ENCODE results near the gene RPL7A. TPM values are rescaled to one million over a fixed set of nuclear protein-coding genes. Genes with fewer than 3 reads are reported as not detected.
A peak's percentile ranks its signal among the peaks of the same experiment; 100 is the strongest.

The RPL7A gene
- total and polyA plus RNA-seq, 2 of the 13 experiments (the other 11 are each of a cell fraction or from before 2014, with no cell fraction given) = 2,401 to 2,938 TPM

GRCh38 chr9:133335924-133336811 is 11.8 kb upstream of the RPL7A start, which contains the start of gene SURF6 (continued):
- TF ChIP-seq ZNF800 (CRISPR knock-in tag; IDR thresholded peaks at IDR 0.05) (peak; percentile 70; the same call in 1 of the 2 replicates), SMARCE1 (IDR thresholded peaks at IDR 0.05; ENCODE audit: borderline replicate concordance) (no peak), ZFYVE20 (CRISPR knock-in tag; IDR thresholded peaks at IDR 0.05; ENCODE audit: borderline replicate concordance, low read depth) (0 out of 2 replicates have a peak, but pooled peaks have one; percentile 72), FOXM1 (CRISPR knock-in tag; IDR thresholded peaks at IDR 0.05) (no peak), ZNF580 (CRISPR knock-in tag; IDR thresholded peaks at IDR 0.05; ENCODE audit: borderline replicate concordance, low read depth) (peak; percentile 96), ZNF747 (CRISPR knock-in tag; IDR thresholded peaks at IDR 0.05; ENCODE audit: borderline replicate concordance) (peak; percentile 97), ETV5 (CRISPR knock-in tag; IDR thresholded peaks at IDR 0.05; ENCODE audit: borderline replicate concordance) (peak; percentile 99), REPIN1 (CRISPR knock-in tag; IDR thresholded peaks at IDR 0.05; ENCODE audit: borderline replicate concordance, low read depth) (peak; percentile 96), SNAI1 (CRISPR knock-in tag; IDR thresholded peaks at IDR 0.05; ENCODE audit: borderline replicate concordance) (0 out of 2 replicates have a peak, but pooled peaks have one; percentile 85), ZNF660 (CRISPR knock-in tag; IDR thresholded peaks at IDR 0.05; ENCODE audit: borderline replicate concordance, low read depth) (no peak), SRSF1 (optimal IDR thresholded peaks at IDR 0.05; ENCODE audit: low read depth, low read length) (no peak), ZNF616 (CRISPR knock-in tag; IDR thresholded peaks at IDR 0.05; ENCODE audit: low read depth) (peak; percentile 86), RELA (CRISPR knock-in tag; IDR thresholded peaks at IDR 0.05) (peak; percentile 88; the same call in 1 of the 2 replicates), ISL2 (CRISPR knock-in tag; IDR thresholded peaks at IDR 0.05) (peak; percentile 79), ZNF333 (CRISPR knock-in tag; IDR thresholded peaks at IDR 0.05; ENCODE audit: borderline replicate concordance) (peak; percentile 67; the same call in 1 of the 2 replicates), HOXA3 (CRISPR knock-in tag; IDR thresholded peaks at IDR 0.05) (peak; percentile 98), ZNF30 (CRISPR knock-in tag; IDR thresholded peaks at IDR 0.05) (no peak), ERF (CRISPR knock-in tag; IDR thresholded peaks at IDR 0.05) (peak; percentile 96), EHMT2 (IDR thresholded peaks at IDR 0.05; ENCODE audit: borderline replicate concordance, low read depth, low read length) (no peak), ZNF431 (CRISPR knock-in tag; IDR thresholded peaks at IDR 0.05; ENCODE audit: borderline replicate concordance, low read depth) (peak; percentile 30; the same call in 1 of the 2 replicates), CENPX (CRISPR knock-in tag; IDR thresholded peaks at IDR 0.05) (no peak), TAF15 (IDR thresholded peaks at IDR 0.05; ENCODE audit: low read depth, low read length, poor library complexity, severe bottlenecking) (peak; percentile 69), FOXP4 (CRISPR knock-in tag; IDR thresholded peaks at IDR 0.05) (peak; percentile 78), EED (CRISPR knock-in tag; IDR thresholded peaks at IDR 0.05) (no peak; the same call in 1 of the 2 replicates), FLYWCH1 (CRISPR knock-in tag; IDR thresholded peaks at IDR 0.05) (no peak), ZNF598 (CRISPR knock-in tag; IDR thresholded peaks at IDR 0.05; ENCODE audit: borderline replicate concordance) (peak; percentile 80)

All from HepG2 (cell line).